Right renal pelvis (tissue), 4 donors: ENCODE measurements around the gene IDI2. TPM values are rescaled to one million over a fixed set of nuclear protein-coding genes. Genes with fewer than 3 reads are reported as not detected.

Experiments used
- DNase-seq, 4 donors: peaks; one replicate each; pipeline ENCODE4 v3.0.0-alpha.2; 2013; ENCODE audit warnings: low read depth in 4 of 4, low spot score in 3 of 4, missing footprints in 1 of 4
- polyA plus RNA-seq, 4 donors: library from polyadenylated mRNA; unstranded; fragments of 120-200 nt; gene quantifications; one replicate each; pipeline ENCODE4 v1.2.1, GENCODE V29; 2013; ENCODE audit not compliant: insufficient read length in 4 of 4

Gene IDI2
- polyA plus RNA-seq, 4 donors = 0.08 TPM; not detected in 3

DNA sequence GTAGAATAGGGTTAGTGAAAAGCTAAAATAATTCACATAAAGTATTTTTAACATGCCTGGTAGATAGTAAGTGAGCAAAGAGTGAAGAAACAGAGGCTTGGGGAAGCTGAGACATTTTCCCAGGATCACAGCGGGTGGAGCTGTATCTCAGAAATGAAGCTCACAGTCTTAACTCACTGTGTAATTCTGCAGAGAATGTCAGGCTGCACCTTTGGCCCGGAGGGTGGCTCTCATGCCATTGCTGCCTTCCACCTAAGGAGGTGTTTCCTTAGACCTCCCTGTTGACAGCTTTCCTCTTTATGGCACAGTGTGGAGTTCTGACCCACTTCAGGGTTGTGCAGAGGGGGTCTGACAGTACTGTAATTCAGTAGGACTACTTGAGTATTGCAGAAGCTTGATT, 40.3 kb downstream of the IDI2 start:
- DNase-seq = no peak

DNA sequence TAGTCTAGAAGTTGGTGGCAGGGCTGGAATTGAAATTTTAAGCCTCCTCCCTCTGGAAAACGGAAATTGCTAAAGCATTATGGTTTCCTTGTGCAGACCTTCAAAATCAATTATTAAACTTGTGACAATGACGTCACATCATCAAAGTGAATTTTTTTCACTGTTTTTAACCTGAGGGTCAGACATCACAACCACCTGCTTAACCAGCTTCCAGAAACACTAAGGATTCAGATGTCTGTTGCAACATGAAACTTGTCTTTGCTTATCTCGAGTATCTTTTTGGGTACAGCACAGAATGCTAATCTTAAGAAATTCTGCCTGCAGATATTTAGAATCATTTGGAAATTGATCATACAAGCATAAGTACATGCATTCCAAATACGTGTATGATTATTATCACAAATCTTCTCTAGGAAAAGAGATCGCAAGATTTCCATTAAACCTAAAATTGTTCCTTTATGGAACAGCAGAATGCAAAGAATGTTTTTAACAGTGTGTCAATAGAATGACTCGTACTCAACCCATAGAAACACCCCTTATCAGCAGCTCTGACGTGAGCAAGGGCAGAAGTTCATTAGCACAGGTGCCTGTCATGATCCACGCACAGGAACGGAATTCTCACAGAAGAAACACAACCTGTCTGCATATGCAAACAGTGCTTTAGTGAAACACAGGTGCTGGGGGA, 41.5 kb downstream of the IDI2 start:
- no peak for DNase-seq

DNA sequence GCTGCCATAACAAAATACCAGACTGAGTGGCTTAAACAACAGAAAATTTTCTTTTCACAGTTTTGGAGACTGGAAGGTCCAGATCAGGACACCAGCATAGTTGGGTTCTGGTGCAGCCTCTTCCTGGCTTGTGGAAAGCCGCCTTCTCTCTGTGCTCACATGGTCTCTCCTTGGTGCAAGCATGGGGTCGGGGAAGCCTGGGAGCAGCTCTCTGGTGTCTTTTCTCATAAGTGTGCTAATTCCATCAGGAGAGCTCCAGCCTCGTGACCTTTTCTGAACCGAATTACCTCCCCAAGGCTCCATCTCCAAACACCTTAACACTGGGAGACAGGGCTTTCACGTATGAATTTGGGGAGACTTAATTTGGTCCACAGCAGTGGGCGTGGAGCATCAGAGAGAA, 42.3 kb downstream of the IDI2 start:
- DNase-seq = no peak

DNA sequence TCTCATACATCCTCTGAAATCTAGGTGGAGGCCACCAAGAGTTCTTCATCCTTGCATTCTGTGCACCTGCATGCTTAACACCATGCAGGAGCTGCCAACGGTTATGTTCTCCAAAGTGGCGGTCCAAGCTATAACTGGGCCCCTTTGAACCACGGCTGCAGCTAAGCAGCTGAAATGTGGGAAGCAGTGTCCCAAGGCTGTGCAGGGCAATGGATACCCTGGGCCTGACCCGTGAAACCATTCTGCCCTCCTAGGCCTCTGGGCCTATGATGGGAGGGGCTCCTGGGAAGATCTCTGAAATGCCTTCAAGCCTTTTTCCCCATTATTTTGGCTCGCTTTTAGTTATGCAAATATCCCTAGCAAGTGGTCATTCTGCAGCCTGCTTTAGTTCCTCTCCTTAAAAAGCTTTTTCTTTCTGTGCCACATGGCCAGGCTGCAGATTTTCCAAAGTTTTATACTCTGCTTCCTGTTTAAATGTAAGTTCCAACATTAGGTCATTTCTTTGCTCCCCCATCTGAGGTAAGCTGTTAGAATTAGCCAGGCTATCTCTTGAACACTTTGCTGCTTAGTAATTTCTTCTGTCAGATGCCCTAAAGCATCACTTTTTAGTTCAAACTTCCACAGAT, 45.1 kb downstream of the IDI2 start:
- DNase-seq = no peak

DNA sequence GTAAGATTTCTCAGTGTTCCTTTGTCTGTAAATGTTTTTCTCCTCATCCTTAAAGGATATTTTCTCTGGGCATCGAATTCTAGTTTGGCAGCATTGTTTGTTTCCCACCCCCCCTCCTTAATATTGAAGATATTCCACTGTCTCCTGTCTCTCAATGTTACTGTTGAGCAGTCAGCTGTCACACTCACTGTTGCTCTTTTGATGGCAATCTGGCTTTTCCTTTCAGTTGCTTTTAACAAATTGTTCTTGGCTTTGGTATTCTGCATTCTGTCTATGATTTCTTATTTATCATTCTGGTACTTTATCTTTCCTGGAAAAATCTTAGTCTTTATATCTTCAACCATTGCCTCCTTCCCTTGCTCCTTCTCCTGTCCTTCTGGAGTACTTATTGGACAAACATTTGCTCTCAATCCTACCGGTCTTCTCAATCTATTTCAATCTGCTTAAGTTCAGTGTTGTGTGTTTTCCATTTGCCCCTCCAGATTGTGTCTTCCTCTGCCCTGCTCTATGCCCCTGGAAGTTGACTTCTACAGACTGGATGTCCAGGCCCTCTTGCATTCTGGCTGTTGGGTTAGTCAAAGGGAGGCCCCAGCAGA, 46.7 kb downstream of the IDI2 start:
- DNase-seq = no peak

DNA sequence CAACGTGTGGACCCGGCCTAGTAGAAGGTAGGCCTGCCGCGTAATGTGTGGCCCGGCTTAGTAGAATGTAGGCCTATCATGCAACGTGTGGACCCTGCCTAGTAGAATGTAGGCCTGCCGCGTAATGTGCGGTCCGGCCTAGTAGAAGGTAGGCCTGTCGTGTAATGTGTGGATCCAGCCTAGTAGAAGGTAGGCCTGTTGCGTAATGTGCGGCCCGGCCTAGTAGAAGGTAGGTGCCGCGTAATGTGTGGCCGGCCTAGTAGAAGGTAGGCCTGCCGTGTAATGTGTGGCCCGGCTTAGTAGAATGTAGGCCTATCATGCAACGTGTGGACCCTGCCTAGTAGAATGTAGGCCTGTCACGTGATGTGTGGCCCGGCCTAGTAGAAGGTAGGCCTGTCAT, 49.3 kb downstream of the IDI2 start:
- no peak for DNase-seq

DNA sequence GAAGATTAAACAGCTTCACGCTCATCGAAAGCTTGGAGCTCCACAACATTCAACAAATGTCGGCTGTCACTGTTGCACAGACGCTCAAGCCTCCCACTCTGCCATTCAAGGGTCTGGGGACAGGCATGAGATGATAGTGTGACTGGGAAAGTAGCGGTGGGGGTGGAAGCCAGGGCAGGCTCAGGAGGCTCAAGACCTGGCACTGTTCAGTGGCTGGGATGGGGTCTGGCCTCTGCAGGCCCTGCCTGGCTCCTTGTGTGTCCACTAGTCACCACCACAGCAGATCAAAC, 50.9 kb downstream of the IDI2 start:
- no peak for DNase-seq

DNA sequence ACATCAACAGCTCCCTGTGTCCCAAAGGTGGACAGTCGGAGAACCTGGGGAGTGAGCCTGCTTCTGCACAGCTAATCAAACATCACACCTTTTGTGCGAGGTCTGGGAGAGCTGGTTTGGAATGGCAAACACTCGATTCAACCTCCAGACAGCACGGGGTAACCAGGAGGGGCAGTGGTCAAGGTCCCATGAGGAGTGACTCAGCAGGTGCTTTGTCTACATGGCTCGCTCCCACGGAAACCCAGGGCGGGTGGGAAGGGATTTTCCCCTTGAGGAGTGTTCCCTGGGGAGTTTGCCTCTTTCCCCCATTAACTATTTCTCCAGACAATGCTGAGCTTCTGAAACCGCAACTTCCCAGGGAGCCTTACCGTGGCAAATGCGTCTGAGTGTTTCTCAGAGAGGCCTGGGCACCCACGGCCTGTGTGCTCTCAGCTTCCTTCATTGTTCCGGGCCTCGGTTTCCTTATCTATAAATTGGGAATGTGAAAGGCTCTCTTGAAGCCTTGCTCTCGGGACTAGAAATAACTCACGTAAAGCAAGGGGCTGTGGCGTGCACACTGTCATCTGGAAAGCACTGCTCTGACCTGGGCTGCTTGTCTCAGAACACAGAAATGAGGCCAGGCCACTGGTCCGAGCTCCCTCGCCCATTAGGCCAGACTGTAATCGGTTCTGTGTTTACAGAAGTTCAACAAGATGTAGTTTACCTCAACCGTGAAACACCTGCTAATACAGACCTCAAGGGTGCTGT, 51.4 kb downstream of the IDI2 start:
- DNase-seq = no peak

DNA sequence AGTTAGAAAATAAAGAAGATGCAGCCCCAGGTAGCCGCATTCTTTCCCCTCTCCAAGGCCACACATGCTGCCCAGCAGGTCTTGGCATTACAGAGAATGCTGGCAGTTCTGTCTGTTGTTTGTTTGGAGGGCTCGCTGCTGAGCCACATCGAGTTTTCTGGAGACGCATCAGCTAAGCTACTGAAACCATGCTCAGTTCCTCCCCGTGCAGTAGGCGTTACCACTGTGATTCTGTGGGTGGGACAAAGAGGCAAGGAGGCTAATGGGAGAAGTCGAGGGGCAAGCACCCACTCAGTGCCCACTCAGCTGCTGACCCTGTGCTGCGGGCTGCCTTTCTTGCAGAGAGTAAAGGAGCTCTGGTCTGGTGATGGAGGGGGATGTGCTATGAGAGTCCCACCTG, 52.9 kb downstream of the IDI2 start:
- no peak for DNase-seq

DNA sequence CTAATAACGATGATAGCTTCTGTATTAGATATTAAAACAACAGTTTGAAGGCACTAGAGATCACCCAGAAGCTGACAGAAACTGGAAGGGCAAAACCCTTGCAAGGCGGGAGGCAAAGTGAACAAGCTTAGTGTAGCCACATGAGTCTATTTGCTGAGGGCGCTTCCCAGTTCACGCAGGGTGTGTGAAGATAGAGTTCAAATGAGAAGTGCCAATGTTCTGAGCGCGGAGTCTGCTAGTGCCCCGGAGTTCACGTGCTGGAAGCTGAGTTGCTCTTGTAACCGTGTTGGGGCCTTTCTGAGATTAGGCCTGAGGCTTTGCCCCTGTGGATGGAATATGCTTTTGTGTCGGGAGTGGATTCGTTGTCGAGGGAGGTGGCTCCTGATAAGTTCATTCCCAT, 54.0 kb downstream of the IDI2 start:
- no peak for DNase-seq

DNA sequence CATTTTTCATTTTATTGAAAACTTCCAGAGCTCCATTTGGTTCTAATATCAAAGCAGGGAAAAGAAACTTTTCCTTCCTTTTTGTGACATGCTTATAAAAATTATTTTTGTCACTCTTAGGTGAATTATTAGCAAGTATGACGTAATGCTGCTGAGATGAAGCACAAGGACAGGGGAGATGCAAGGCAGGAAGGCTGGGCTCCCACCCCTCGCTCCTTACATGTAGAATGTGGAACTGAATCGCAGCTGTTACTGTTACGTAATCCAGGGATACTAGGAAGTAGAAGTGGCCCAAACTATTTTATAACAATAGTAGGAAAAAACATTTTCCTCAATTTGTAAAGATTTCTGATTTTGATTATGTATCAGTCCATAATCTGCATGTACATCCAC, 54.5 kb downstream of the IDI2 start:
- DNase-seq = no peak

DNA sequence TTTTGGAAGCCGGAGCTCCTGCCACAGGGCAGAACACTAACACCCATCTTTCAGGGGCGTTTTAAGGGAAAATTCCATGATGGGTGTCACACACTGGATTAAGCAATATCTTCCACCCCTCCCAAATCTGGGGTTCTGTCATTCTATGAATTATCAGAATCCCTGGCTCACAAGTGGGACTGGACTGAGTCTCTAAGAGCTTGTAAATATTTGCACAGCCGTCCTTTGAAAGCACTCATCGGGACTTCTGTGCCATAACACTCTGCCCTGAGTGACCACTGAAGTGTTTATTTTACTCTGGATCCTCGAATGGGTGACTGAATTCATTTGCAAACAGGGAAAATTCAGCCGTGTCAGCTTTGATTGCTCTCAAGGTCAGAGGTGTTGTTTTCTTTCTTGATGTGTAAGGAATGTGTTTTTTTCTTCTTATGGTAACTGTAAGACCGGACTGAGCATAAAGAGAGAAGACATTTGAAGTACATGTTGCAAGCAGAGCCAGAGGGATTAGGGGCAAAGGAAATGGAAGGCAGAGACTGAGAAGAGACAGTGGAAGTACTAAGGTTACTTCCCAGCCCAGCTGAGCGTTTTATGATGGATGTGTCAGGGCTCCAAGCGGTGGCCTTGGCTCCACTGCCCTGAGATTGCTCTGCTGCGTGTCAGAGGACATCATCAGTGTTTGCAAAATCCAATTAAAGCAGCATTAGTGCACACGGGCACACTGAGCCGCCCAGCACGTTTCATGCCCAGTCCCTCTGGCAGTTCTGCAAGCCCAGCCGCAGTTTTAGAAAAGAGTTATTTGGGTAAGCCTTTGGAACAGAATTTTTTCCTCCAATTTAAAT, 55.1 kb downstream of the IDI2 start:
- DNase-seq = no peak

DNA sequence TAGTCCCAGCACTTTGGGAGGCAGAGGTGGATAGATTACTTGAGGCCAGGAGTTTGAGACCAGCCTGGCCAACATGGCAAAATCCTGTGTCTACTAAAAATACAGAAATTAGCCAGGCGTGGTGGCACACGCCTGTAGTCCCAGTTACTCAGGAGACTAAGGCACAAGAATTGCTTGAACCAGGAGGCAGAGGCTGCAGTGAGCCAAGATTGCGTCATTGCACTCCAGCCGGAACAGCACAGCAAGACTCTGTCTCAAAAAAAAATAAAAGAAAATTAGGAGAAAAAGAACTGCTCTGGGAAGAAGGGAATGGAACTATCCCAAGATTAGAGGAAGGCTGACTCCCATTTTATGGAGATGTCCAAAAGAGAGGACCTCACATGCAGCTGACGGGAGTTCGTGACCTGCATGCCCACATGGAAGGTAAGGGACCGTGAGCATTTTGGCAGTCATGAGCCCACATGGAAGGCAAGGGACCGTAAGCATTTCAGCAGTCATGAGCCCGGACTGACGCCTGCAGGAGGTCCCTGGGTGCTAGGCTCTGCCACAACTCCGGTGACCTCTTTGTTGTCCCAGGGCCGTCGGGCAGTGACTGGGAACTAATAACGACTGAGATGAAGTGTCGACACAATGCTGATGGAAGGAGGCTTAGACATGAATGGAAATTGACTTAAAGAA, 56.0 kb downstream of the IDI2 start:
- DNase-seq = no peak

Other genes starting within 250 kb of the IDI2 start
- 10 to 100 TPM; 41.9 to 49.4 (median 43.0) TPM for gene LARP4B, start 94.2 kb downstream of the IDI2 start, polyA plus RNA-seq
- 10 to 100 TPM; 58.5 to 63.7 (median 62.6) TPM for gene GTPBP4, start 37.4 kb downstream of the IDI2 start, polyA plus RNA-seq
- 10 to 100 TPM; 66.7 to 87.5 (median 78.3) TPM for gene IDI1, start 23.3 kb upstream of the IDI2 start, polyA plus RNA-seq
- 10 to 100 TPM; 14.7 to 17.8 (median 16.8) TPM for gene WDR37, start 30.5 kb upstream of the IDI2 start, polyA plus RNA-seq